Vagina (tissue), 2 donors: ENCODE data around the gene N4BP2L2.

Source experiments
- POLR2A ChIP-seq, 2 donors: fragments of 450-650 bp; IDR thresholded peaks; one replicate each; pipeline ENCODE4 v1.6.1; 2017; ENCODE audit warnings: antibody characterized with exemption in 2 of 2, mild to moderate bottlenecking in 2 of 2, moderate library complexity in 2 of 2
- POLR2AphosphoS5 ChIP-seq, 2 donors: sonication (generic); formaldehyde crosslinking; IDR thresholded peaks; one replicate each; pipeline ENCODE4 v1.9.0; 2017; ENCODE audit warnings: antibody characterized with exemption in 2 of 2, mild to moderate bottlenecking in 2 of 2, low read depth in 1 of 2; ENCODE audit not compliant: insufficient read depth in 1 of 2
- TF ChIP-seq, protein P1 (sequence below), 3 experiments: fragments of 450-650 bp in 2 of 3; fragments of 200-600 bp in 1 of 3; sonication (generic) in 1 of 3; IDR thresholded peaks; one replicate each; pipeline ENCODE4 v1.5.1; 2017 to 2019; ENCODE audit warnings: antibody characterized with exemption in 3 of 3, mild to moderate bottlenecking in 2 of 3, moderate library complexity in 2 of 3

DNA sequence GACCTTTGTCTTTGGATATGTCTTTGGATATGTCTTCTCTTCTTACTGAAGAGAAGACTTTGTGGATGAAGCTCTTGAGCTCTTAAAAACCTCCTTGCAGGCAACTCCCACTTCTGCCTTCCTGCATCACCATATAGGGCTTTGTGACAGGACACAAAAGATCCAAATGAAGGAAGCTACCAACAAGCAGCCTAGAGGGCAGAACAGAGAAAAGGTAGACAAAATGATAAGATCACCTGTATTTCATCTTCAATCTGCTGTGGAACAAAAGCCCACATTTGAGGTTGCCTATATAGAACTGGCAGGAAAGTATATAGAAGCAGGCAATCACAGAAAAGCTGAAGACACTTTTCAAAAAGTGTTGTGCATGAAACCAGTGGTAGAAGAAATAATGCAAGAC lies 153.2 kb downstream of the N4BP2L2 start:
- TF ChIP-seq, protein P1, sequence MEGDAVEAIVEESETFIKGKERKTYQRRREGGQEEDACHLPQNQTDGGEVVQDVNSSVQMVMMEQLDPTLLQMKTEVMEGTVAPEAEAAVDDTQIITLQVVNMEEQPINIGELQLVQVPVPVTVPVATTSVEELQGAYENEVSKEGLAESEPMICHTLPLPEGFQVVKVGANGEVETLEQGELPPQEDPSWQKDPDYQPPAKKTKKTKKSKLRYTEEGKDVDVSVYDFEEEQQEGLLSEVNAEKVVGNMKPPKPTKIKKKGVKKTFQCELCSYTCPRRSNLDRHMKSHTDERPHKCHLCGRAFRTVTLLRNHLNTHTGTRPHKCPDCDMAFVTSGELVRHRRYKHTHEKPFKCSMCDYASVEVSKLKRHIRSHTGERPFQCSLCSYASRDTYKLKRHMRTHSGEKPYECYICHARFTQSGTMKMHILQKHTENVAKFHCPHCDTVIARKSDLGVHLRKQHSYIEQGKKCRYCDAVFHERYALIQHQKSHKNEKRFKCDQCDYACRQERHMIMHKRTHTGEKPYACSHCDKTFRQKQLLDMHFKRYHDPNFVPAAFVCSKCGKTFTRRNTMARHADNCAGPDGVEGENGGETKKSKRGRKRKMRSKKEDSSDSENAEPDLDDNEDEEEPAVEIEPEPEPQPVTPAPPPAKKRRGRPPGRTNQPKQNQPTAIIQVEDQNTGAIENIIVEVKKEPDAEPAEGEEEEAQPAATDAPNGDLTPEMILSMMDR (IDR thresholded peaks at IDR 0.05), result no peak
- no peak for TF ChIP-seq POLR2A (IDR thresholded peaks at IDR 0.05)
- no peak for TF ChIP-seq POLR2AphosphoS5 (IDR thresholded peaks at IDR 0.05; ENCODE audit: insufficient read depth in 1 of 2, low read depth in 1 of 2)
